COLO829 (cell line): ENCODE results near the gene LMX1B.

Experiments used
- DNase-seq: peaks from one replicate; pipeline ENCODE4 v3.0.0; 2012; ENCODE audit warnings: low spot score

LMX1B gene

DNA sequence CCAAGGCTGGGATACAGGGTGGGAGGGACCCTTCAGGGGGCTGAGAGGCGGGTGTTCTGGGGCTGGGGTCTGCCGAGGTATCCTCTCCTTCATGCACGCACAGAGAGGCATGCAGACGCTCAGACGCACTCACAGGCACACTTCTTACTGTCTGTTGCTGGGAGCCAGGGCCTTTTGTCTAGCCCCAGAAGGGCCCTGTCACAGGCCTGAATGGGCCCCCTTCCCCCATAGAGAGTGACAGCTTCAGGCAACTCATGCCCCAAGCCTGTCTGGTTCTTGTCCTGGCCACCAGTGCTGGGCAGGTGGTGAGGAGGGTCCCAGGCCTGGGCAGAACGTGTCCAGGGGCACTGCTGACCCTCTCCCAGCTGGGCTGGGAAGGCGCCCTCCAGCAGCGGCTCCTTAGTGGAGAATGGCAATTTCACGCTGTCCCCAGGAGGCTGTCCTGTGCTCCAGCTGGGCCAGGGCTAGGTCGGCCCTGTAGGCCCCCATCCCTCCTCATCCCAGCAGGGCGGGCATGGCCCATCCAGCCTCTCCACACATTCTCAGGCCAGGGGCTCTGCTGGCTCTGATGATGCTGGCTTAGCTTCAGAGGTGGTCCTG lies 45.3 kb downstream of the LMX1B start:
- no peak for DNase-seq

- no peak for DNase-seq
These were observed 47.4 kb downstream of the LMX1B start for GRCh38 chr9:126661122-126661520.

DNA sequence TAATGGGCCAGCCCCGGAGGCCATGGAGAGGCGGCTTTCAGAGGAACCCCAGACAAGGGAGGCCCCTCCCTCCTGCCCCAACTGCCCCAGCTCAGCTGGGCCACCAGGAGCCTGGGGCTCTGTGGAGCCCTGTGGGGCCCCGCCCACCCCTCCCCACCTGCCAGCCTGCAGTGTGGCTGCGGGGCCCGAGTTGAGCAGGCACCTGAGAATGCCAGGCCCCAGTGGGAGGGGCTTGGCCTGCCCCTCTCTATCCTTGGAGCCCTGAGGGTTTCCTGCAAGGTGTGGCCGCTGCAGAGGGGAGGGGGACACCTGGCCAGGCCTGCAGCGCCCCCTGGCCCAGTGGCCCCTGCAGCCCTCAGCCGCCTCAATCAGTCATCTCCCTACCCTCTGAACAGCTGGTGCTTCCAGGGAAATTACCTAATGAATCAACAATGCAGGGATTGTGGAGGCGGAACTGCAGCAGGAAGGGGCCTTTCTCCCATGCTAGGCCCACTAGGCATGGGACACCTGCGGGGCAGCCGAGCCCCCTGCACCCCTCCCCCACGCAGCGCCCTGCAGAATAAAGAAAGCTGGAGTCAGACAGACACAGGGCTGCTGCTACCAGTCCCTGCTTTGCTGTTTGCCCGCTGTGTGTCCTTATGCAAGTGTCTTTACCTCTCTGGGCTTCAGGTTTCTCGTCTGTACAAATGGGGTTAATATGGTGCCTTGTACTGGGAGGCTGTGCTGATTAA lies 48.0 kb downstream of the LMX1B start:
- DNase-seq, result peak; percentile 88

DNA sequence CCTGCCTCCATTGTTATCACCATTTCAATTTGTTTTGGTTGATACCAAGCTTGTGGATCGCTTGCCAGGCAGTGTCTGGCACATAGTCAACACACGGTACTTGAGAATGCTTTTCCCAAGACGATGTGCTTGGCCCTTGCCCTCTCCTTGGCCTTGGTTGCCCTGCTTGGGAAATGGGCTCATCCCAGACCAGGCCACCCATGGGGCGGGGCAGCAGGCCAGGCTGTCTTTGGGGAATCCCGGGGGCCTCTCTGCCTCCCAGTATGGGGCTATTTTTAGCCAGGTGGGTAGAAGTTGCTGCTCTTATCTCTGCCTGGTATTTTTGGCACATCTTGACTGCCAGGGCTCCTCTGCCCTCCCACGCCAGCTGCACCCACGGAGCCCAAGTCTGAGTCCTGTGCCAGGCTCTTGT lies 49.9 kb downstream of the LMX1B start:
- DNase-seq, result no peak

DNA sequence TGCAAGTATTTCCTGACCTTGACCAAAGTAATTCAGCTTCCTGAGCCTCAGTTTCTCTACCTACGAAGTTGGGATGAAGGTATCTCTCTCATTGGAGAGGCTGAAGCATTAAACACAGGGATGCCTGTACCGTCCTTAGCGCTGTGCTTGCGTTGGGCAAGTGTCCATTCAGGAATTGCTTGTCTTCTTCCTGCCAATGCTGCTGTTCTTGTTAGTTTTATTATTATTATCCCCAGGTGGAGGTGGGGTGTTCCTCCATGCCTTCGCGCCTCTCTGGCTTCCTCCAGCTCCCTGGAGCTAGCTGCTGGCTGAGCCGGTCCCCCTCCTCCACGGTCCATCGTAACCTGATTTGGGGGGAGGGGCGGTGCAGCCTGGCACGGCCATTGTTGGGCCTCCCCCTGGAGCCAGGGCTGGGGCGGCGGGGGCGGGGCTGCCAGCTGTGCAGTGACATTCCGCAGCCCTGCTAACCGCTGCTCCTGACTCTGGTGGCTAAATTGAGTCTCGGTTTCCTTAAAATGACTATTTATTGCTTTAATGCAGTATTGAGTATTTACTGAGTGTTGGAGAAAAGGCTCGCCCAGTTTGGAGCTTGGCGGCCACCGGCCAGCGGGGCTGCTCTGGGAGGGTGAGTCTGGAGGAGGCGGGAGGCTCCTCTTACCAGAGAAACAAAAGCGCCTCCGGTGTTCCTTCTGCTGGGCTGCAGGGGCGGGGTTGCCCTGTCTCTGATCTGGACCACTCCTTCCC lies 51.3 kb downstream of the LMX1B start:
- DNase-seq, result no peak

DNA sequence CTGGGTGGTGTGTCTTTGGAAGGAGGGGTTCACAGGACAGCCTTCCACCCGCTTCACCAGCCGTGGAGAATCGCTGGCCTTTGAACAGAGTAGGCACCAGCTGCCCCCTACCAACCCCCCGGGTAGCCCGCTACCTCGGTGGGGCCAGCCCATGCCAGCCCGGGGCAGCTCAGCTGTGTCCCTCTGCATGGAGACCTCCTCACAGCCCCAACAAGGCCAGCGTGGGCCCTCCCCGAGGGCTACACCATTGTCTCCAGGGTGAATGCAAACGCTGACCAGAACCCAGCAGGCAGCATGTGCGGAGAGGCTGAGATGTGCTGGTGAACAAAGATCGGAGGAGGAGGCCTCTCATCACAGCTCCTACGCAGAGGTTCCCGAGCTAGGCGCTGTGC lies 51.9 kb downstream of the LMX1B start:
- no peak for DNase-seq

GRCh38 chr9:126666155-126666803 lies 52.6 kb downstream of the LMX1B start:
- no peak for DNase-seq

GRCh38 chr9:126667190-126668055 lies 53.7 kb downstream of the LMX1B start:
- DNase-seq, result peak; percentile 42

DNA sequence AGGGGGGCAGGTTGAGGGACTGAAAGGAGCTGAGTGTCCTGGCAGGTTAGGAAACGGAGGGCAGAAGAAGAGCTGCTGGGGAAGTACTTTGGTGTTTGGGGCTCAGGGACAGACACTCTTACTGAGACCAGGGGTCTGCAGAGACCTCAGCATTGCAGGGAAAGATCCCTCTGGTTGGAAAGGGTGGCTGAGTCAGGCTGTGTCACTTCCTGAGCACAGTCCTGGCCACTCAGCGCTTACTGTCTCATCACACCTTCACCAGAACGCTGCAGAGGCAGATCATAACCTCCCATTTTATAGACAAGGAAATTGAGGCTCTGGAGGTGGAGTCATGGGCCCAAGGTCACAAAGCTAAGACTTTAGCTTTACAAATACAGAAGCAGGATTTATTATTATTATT lies 54.3 kb downstream of the LMX1B start:
- no peak for DNase-seq

GRCh38 chr9:126669108-126669507 lies 55.4 kb downstream of the LMX1B start:
- no peak for DNase-seq

- DNase-seq, result no peak
These were observed 56.5 kb downstream of the LMX1B start for GRCh38 chr9:126670270-126670669.

- no peak for DNase-seq
These were observed 57.7 kb downstream of the LMX1B start for GRCh38 chr9:126671381-126671831.

GRCh38 chr9:126671983-126672382 lies 58.3 kb downstream of the LMX1B start:
- DNase-seq, result no peak

GRCh38 chr9:126672634-126673284 lies 59.0 kb downstream of the LMX1B start:
- DNase-seq, result no peak

DNA sequence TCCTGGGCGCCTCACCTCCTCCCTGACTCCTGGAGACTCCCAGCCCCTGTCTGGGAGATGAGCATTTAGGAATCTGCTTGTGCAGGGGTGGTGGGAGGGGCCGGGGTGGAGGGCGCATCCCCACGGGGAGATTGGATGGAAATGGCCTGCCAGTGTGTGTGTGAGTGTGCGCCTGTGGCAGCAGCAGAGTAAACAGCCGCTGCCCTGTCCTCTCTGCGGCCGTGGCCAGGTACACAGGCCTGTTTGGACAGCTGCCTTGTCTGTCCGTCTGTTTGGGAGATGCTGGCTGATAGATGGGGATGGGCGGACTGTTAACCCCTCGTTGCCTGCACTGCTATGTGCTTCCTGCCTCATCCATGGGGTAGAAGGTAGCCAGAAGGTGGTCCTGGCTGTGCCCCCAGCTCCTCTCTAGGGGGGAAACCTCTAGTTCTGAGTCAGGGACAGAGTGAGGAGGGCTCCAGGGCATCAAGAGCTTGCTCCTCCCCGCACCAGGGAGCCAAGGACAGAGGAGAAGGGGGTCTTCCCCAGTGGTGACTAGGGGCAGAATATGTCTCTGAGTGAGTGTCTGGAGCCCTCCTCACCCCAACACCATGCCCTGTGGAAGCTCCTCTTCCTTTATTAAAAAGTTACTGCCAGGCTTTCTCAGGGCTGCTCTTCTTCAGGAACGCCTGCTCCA lies 60.1 kb downstream of the LMX1B start:
- DNase-seq, result no peak

DNA sequence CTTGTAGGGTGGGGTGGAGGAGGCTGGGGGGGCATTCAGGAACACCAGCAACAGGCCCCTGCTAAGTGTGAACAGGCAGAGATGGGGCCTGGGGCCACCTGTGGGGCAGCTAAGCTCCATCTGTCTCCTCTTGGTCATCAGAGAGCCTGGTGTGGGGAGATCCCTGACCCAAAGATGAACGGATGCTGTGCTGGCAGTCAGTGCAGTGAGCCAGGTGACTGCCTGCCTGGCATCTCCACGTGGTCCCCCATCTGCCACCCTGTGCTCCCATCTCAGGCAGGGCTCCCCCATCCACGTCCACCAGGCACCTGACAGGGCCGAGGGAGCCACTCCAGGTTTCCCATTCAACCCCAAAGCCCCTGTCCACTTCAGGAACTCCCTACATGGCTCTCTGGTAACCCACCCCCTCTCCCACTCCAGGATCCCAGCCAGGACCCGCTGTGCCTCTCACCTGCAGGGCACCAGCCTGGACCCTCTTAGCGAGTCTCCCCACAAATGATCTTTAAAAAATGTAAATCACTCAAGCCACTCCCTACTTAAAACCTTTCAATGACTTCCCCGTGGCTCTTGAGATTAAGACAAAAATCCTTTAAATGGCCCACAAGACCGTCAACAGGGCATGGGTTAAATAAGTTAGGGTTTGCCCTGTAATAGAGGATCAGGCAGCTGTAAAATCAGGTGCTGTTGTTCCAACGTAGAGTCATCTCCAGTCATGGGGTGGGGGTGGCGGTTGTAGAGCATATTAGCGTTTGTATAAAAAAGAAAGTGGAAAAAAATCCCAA lies 60.8 kb downstream of the LMX1B start:
- DNase-seq, result no peak

- no peak for DNase-seq
These were observed 61.4 kb downstream of the LMX1B start for GRCh38 chr9:126675147-126675467.

DNA sequence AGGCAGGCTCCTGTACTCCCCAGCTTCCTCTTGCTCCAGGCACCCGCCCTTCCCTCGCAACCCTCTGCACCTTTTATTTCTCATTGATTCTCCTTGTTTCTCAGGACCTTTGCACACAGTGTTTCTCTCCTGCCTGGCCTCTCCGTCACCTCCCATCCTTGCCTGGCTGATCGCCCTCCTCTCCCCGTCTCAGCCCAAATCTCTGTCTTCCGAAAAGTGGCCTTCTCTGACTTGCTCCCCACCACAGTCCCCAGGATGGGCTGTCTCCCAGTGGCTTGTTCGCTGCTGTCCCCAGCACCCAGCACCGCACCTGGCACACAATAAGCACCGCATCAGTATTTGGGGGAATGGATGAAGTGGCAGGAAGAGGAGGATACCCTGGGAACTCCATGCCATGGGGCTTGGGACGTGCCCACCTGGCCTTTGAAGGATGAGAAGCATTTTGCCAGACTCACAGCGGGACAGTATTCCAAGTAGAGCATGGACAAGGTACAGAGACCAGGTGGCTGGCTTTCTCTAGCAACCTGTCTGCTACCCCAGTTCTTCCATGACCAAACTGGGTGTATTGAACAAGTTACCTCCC lies 62.5 kb downstream of the LMX1B start:
- no peak for DNase-seq

- no peak for DNase-seq
These were observed 63.0 kb downstream of the LMX1B start for GRCh38 chr9:126676685-126677143.
